GM18870 (cell line): ENCODE results near the gene CSPG4.
"Not testable (repeated sequence)": the region's sequence is repeated elsewhere in the genome, so short reads cannot be mapped to it uniquely, and the experiment has no call there.

Experiments used
- ATAC-seq: cut with Tn5 transposase; IDR thresholded peaks from one replicate; pipeline ENCODE4 v1.9.1; 2021; ENCODE audit warnings: moderate library complexity; ENCODE audit not compliant: unreplicated experiment

The CSPG4 gene

GRCh38 chr15:75693028-75693427 is 19.6 kb downstream of the CSPG4 start:
- not testable (repeated sequence) for ATAC-seq

- ATAC-seq = not testable (repeated sequence)
Measured at GRCh38 chr15:75692311-75692710, 20.3 kb downstream of the CSPG4 start.

DNA sequence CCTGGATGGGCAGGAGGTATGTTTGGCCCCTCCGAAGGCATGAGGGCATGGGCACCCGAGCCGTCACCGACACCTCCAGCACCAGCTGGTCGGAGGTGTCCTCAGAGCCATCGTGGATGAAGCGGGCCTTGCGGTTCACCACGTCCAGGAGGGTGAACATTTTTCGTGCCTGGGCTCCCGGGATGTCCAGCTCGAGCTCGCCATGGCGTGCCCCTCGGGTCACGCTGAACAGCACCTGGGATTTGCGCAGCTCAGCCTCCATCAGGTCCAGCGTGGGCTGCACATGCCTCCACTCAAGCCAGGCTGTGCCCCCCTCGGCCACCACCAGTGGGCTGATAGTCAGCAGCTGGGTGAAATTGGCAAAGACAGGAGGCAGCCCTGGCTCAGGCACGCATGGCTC is 23.2 kb downstream of the CSPG4 start:
- not testable (repeated sequence) for ATAC-seq

DNA sequence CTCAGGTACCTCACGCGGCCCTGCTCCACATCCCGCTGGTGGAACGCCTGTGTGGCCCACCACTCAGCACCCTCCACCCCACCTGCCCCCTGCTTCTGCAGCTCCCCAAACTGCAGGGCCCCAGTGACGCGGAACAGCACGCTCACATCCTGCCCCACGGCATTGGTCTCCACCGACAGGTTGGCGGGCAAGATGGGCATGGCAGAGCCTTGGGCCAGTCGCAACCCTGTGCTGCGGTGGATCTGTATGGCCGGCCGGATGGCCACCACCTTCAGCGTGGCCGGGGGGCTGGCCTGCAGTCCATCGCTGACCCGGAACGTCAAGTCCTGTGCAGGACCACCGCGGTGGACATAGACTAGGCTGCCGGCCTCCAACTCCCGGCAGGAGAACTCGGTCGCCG is 23.8 kb downstream of the CSPG4 start:
- no peak for ATAC-seq

- no peak for ATAC-seq
Measured at GRCh38 chr15:75688278-75688557, 24.4 kb downstream of the CSPG4 start.

DNA sequence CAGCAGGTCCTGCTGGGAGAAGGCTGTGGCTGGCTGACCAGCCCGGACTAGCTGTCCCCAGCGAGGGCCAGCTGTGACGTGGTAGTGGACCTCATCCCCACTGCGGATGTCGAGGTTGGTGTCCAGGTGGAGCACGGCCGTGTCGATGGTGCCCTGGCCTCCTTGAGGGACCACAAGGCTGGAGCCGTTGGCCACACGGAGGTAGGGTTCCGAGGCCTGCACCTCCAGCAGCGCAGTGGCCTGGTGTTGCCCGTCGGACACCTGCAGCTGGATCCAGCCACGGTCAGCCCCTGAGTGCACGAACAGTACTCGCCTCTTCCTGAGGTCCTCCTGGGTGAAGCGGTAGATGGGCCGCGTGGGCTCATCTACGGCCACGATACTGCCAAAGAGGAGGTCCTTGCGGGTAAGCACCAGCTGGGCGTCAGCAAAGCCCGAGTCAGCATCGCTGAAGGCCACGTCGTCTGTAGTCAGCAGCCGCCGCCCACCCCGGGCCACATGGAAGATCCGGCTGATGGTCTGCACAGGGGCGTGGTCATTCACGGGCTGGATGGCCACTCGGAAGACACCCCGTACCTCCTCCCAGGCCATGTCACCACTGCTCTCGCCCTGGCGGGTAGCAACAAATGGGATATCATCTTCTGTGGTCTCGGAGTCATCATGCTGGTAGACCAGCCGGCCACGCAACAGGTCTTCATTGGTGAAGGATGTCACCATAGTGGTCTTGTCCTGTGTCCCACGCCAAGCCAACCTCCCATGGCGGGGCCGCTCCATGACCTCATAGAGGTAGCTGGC is 25.0 kb downstream of the CSPG4 start:
- no peak for ATAC-seq

- not testable (repeated sequence) for ATAC-seq
Measured at GRCh38 chr15:75686212-75686642, 26.4 kb downstream of the CSPG4 start.

- no peak for ATAC-seq
Measured at GRCh38 chr15:75685195-75685594, 27.5 kb downstream of the CSPG4 start.

- no peak for ATAC-seq
Measured at GRCh38 chr15:75684648-75685047, 28.0 kb downstream of the CSPG4 start.

GRCh38 chr15:75683646-75684312 is 28.9 kb downstream of the CSPG4 start:
- ATAC-seq = not testable (repeated sequence)

DNA sequence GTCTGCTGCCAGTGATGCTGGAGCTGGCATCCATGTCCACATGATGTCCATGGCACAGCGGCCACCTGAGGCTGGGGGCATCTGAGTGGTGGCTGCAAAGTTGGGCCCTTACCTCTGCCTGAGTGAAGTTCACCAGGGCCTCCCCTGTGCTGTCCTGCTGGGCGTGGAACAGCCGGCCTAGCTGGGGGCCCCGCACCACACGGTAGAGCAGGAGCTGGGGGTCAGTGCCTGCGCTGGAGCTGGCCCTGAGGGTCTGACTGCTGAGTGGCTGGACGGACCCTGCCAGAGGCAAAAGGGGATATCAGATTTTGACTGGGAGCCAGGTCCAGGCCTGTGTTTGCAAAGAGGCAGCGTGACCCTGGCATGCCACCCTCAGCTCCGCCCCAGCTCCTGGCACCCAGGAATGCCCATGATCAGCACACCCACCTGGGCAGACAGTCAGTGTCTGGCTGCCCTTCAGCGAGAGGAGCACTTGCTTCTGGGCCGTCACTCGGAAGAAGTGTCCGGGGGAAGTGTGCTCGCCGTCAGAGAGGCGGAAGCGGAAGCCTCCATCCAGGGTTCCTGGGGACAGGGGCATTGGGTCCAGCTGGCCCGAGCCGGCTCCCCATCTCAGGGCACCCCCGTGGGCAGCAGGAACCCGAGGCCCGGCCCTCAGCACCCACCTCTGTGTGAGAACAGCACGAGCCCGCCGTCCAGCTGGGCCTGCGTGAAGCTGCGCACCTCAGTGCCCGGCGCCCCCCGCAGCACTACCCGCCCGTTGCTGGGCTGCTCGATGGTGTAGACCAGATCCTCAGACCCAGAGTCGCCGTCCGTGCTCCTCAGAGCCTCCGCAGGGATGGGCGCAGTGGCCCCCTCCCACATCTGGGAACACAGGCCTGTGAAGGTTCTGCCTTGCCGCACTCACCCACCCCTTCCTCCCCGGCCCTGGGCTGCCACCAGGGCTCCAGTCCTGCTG is 30.2 kb downstream of the CSPG4 start:
- no peak for ATAC-seq

DNA sequence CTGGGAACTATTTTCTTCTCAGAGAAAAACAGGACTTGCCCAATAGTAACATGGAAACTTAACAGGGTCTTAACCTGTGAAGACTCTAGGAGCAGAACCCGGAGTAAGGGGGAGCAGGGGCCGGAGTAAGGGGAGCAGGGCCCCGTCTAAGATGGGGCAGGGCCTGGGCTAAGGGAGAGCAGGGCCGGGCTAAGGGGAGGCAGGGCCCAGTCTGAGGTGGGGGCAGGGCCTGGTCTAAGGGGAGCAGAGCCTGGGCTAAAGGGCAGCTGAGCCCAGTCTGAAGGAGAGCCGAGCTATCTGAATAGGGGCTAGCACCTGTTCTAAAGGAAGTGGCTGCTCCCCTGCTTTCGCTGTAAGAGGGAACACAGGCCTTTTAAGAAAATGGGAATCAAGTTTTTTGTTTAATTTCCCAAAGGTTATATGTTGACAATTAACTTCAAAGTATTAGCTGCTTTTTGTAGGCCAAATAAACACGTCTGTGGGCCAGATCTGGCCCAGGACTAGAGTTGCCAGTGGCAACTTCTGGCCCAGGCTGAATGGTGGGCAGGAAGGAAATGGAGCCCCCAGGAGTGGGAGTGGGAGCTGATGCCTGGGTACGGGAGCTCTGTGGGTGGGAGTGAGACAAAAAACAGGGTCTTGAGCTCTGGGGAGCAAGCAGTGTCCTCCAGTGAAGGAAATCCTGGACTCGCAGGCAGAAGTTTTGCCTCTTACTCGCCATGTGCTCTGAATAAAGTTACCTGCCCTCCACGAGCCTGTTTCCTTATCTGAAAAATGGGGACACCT is 32.5 kb downstream of the CSPG4 start:
- ATAC-seq = no peak

DNA sequence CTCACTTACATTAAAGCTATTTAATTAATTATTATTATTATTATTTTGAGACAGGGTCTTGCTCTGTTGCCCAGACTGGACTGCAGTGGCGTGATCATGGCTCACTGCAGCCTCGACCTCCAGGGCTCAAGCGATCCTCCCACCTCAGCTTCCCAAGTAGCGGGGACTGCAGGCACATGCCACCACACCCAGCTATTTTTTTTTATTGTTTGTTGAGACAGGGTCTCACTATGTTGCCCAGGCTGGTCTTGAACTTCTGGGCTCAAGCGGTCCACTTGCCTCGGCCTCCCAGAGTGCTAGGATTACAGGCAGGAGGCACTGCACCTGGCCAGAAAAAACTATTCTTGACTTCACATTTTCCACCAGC is 34.3 kb downstream of the CSPG4 start:
- ATAC-seq = not testable (repeated sequence)

GRCh38 chr15:75677465-75678323 is 35.0 kb downstream of the CSPG4 start:
- ATAC-seq = no peak

DNA sequence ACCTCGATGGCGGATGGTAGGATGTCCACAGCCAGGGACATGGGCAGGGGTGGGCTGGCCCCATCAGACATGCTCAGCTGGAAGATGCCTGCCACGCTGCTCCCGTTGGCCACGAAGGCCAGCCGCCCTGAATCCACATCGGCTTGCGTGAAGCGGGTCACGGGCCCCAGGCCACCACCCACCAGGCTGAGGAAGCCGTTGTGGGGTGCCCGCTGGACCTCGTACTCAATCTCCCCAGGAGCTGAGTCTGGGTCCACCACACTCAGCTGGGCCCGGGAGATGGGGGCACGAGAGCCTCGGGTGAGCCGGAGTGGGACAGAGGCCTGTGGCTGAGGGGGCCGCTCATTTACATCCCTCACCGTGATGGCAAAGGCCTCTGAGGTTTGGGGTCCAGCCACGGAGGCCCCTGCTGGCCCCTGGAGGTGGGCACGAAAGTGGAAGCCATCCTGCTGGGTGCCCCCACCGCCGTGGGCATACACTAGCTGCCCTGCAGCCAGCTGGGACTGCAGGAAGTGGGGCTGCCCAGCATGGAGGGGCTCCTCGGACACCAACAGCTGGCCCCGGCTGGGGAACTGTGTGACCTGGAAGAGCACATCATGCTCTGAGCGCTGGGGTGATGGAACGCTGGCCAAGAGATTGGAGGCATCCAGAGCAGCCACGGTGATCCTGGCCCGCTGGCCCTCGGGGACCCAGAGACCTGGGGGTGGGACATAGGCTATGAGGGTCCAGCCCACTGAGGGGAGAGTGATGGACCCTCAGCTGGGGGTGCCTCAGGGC is 35.8 kb downstream of the CSPG4 start:
- ATAC-seq = no peak

- no peak for ATAC-seq
Measured at GRCh38 chr15:75675579-75676404, 36.9 kb downstream of the CSPG4 start.

DNA sequence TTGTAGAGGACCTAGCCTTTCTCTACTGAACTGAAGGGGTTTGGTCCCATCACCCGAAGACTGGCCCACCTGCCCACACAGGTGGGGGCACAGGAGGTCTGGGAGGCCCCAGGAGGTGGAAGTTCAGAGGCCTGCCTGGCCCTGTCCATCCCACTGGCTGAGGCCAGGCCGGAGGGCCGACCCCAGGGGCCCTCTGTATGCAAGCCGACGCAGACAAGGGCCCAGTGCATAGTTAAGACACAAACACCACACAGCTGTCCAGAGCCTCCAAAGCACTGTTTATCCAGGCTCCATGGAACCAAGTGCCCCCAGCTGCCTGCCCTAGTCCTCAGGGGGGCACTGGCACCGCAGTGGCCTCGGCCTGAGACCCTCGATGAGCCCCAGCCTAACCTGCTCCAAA is 38.3 kb downstream of the CSPG4 start:
- ATAC-seq = no peak
